KOPT-K1 (cell line): ENCODE data around the gene ST6GAL2.

Experiments used
- H3K27ac ChIP-seq: fragments of 200-600 bp; sonication (generic); 2 replicates; pipeline ENCODE4 v1.5.1; 2016; ENCODE audit warnings: antibody characterized with exemption, mild to moderate bottlenecking, low read depth, low read length; ENCODE audit not compliant: poor library complexity, severe bottlenecking
- H3K36me3 ChIP-seq: fragments of 200-600 bp; sonication (generic); 2 replicates; pipeline ENCODE4 v1.5.1; 2017; ENCODE audit warnings: antibody characterized with exemption, mild to moderate bottlenecking, low read length, moderate library complexity; ENCODE audit not compliant: insufficient read depth
- H3K9me3 ChIP-seq: fragments of 200-600 bp; sonication (generic); 2 replicates; pipeline ENCODE4 v1.5.1; 2017; ENCODE audit warnings: antibody characterized with exemption, low read length, mild to moderate bottlenecking; ENCODE audit not compliant: insufficient read depth, poor library complexity, severe bottlenecking

The ST6GAL2 gene

GRCh38 chr2:106847366-106847765, 38.6 kb downstream of the ST6GAL2 start:
- Histone ChIP-seq H3K36me3 (no peaks in the 10 kb centered on the region), H3K9me3 (no peaks in the 10 kb centered on the region), H3K27ac (no peak overlapping the region)

GRCh38 chr2:106845716-106846115, 40.3 kb downstream of the ST6GAL2 start:
- Histone ChIP-seq H3K36me3 (no peaks in the 10 kb centered on the region), H3K9me3 (no peaks in the 10 kb centered on the region), H3K27ac (no peak overlapping the region)

DNA sequence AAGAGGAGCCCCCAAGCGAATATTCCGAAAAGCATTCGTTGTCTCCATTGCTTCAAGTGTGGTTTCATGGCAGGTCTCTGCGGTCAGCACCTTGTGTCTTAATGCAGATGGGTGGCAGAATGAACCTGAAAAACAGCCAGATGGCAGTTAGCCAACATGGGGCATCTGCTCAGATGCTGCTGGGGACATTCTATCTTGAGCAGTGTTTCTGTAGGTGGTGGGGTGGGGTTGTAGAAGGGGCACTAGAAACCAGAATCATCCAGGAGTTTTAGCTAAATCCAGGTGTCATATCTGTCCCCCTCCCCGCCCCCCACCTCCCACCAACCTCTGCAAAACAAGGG, 42.1 kb downstream of the ST6GAL2 start:
- Histone ChIP-seq H3K36me3 (no peaks in the 10 kb centered on the region), H3K9me3 (no peaks in the 10 kb centered on the region), H3K27ac (no peak overlapping the region)

- H3K9me3 ChIP-seq: no peaks in the 10 kb centered on the region
- H3K27ac ChIP-seq: no peak overlapping the region
- H3K36me3 ChIP-seq: no peaks in the 10 kb centered on the region
Measured at GRCh38 chr2:106843001-106843909, 42.7 kb downstream of the ST6GAL2 start.

GRCh38 chr2:106841886-106842645, 43.9 kb downstream of the ST6GAL2 start:
- Histone ChIP-seq H3K9me3 (no peaks in the 10 kb centered on the region), H3K36me3 (no peaks in the 10 kb centered on the region), H3K27ac (no peak overlapping the region)

GRCh38 chr2:106840818-106841217, 45.1 kb downstream of the ST6GAL2 start:
- Histone ChIP-seq H3K36me3 (no peaks in the 10 kb centered on the region), H3K27ac (no peak overlapping the region), H3K9me3 (no peaks in the 10 kb centered on the region)

- Histone ChIP-seq H3K27ac (no peak overlapping the region), H3K9me3 (no peaks in the 10 kb centered on the region), H3K36me3 (no peaks in the 10 kb centered on the region)
Measured at GRCh38 chr2:106839849-106840595, 45.9 kb downstream of the ST6GAL2 start.

- Histone ChIP-seq H3K36me3 (no peaks in the 10 kb centered on the region), H3K27ac (no peak overlapping the region), H3K9me3 (no peaks in the 10 kb centered on the region)
Measured at GRCh38 chr2:106833256-106833655, 52.7 kb downstream of the ST6GAL2 start.

DNA sequence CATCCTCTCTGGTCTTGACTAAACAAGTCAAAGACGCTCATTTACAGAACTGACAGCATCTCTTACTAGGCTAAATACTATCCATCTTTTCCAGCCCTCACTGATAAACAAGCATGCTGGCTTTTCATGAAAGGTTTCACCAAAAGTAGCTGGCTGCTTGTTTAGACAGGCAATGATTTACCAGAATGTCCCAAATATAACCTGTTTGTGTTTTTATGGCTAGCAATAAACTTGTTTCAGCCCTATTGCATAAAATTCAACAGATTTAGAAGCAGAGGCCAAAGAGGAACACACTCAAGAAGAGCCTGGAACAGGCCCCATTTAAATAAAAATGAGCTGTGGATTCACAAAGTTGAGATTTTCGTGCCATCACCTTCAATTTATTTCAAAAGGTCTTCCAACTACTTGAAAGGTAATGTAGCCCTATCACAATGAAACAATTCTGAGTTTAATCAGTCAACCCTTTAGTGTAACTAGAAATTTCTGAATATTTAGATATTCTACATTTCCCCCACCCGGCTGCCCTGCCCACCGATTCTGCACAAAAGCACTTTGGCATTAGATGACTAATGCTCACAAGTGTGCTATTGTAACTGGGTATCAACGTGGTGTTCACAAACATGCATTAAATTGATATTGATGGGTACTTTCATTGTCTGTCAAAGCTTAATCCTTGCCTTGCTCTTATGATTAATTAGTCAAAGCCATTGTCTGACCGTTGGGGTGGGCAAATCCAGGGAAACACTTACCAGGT, 54.0 kb downstream of the ST6GAL2 start:
- Histone ChIP-seq H3K27ac (no peak overlapping the region), H3K36me3 (no peaks in the 10 kb centered on the region), H3K9me3 (no peaks in the 10 kb centered on the region)

DNA sequence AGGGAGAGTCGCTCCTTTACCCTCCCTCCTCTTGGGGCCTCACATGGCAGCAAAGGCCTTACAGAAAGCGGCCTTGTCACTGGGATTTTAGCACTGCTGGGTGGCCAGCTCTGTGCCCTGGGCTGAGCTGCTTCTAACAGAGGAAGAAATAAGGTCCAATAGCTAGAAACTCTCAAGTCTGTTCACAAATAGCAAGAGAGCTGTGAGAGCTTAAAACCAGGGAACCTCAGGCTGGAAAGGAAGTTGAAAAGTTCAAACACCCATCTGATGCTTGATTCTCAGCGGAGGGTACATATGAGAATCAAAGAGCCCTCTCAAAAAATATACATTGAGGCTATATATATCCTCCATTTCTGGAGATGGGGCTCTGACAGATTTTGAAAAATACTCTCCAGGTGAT, 54.7 kb downstream of the ST6GAL2 start:
- no peak overlapping the region for H3K27ac ChIP-seq
- H3K36me3 ChIP-seq: no peaks in the 10 kb centered on the region
- H3K9me3 ChIP-seq: no peaks in the 10 kb centered on the region

- no peak overlapping the region for H3K27ac ChIP-seq
- H3K9me3 ChIP-seq: no peaks in the 10 kb centered on the region
- H3K36me3 ChIP-seq: no peaks in the 10 kb centered on the region
Measured at GRCh38 chr2:106830191-106830590, 55.8 kb downstream of the ST6GAL2 start.

DNA sequence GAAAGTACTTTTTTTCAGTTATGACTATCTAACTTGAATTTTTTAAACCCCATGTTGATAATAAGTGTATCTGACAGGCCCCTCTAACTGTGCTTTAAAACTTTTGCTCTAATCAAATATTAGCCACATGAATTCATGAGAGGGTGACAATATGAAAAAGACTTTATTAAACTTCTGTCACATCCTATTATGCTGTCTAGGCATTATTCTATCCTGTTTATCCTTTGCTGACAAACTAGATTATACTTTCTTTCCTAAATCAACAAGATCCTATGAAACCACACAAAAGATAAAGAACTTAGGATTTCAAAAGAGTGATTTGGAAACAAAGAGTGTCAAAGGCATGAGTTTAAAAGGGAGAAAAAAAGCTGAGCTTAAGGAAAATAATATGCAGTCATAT, 57.8 kb downstream of the ST6GAL2 start:
- H3K27ac ChIP-seq: no peak overlapping the region
- no peaks in the 10 kb centered on the region for H3K36me3 ChIP-seq
- no peaks in the 10 kb centered on the region for H3K9me3 ChIP-seq

DNA sequence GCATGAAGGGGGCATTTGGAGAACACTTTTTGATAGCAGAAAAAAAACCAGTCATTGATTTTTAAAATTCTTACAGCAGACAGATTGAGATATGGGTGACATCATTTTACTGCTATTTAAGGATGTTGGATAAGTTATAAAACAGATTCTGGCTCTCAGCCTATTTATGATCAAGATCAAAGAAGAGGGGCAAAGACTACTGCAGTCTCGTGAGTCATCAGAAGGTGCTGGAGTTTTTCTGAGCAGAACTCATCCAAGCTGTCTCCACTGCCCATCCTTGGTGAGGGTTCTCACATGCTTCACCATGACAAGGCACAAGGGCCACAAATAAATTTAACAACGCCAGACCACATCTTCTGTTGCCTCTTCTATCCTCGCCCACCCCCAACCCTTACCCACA, 58.8 kb downstream of the ST6GAL2 start:
- H3K9me3 ChIP-seq: no peaks in the 10 kb centered on the region
- no peaks in the 10 kb centered on the region for H3K36me3 ChIP-seq
- no peak overlapping the region for H3K27ac ChIP-seq

DNA sequence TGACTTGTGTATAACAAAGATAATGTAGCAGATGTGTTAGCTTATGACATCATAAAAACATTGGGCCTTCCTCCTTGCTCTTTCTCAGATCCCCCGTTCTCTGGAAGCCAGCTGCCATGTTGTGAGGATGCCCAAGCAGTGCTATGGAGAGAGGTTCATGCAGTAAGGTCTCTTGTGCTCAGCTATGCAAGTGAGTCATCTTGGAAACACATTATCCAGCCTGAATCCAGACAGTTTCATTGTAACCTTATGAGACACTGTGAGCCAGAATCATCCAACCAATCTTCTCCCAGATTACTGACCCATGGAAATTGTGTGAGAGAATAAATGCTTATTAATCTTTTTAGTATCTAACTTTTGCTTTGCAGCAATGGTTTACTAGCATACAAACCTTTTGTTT, 60.8 kb downstream of the ST6GAL2 start:
- Histone ChIP-seq H3K9me3 (no peaks in the 10 kb centered on the region), H3K27ac (no peak overlapping the region), H3K36me3 (no peaks in the 10 kb centered on the region)

- Histone ChIP-seq H3K9me3 (no peaks in the 10 kb centered on the region), H3K36me3 (no peaks in the 10 kb centered on the region), H3K27ac (no peak overlapping the region)
Measured at GRCh38 chr2:106816974-106817373, 69.0 kb downstream of the ST6GAL2 start.
